GM21367 (cell line): ENCODE measurements around the gene ANKH.

Source experiments
- ATAC-seq: cut with Tn5 transposase; IDR thresholded peaks from one replicate; pipeline ENCODE4 v1.9.1; 2021; ENCODE audit not compliant: unreplicated experiment

Gene ANKH

DNA sequence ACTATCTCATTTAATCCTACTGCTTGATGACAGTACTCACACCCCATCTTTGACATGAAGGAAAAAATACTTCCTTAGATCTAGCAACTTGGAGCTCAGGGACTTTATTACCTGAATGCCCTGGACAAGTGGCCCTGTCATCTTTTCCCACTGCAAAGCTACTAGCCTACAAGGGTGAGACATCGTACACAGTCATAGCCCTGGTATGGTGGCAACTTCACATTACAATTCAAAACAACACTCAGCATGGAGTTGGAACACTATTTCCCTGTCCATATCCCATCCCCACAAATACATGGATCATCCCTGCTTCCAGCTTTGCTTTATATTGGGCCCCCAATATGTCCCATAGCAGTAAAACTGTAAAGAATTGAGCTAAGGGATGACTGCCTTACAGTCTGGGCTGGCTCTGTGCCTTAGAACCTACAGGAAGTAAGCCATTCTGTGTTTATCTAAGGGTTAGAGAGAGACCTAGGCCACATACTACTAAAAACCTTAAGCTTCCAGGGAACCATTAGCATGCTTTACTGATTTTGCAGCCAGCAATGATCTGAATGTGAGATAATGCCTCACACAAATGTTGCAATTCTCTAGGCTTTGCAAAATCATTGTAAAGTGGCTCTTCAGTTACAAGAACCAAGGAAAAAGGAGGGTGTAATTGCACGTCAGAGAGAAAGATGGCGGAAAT is 151.2 kb downstream of the ANKH start:
- no peak for ATAC-seq

DNA sequence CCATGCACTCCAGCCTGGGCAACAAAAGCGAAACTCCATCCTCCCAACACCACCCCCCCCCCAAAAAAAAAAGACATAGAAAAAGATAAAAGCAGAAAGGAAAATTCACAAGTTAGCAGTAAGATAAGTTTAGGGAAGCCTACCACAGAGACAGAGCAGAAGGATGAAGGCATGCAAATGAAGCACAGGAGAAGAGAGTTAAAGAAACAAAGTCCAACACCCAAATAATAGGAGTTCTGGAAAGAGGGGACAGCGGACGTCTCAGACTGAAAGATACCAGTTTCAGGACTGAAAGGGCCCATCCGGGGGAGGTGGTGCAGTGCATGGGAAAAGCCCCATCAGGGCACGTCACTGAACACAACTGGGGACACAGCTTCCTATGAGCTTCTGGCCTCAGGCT is 152.8 kb downstream of the ANKH start:
- ATAC-seq = no peak

DNA sequence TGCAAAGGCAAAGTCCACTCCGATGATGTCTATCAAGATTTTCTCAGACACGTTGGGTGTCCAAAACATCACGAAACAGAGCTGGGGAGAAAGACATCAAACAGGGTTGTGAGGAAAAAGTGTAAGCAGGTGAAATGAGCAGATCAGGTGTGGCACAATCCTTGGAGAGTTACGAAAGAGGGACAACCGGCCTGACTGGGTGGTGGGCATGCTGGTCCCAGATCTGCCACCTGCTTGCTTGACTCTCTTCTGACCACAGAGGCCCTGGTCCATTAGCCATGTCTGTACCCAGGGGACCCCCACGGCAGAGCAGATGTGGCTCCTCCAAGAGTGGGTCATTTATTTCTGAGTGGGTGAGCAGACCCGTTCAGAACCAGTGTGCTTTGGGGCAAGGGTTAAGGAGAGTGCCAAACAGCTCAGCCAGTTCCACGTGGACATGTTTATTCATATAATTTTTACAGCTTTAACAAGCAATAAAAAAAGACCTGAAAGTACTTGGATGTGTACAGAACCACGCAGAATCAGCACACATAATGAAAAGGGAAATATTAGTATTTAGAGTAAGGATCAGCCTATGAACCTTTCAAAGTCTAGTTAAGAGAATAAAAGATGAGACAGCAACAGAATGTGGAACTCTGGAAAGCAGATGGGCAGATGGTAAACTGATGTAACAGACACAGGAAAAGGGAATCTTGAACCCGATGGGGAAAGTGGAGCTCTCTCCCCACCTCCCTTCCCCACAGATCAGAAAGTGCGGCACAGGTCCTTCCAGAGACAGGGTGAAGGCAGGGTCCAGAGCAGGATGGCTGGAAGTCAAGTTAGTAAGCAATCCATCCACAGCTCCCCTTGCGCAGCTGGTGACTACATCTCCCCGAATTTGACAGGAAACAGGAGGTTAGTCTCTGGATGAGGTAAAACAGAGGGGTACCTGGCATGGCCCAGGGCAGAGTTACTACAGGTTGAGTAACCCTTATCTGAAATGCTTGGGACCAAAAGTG is 154.5 kb downstream of the ANKH start:
- ATAC-seq = no peak

DNA sequence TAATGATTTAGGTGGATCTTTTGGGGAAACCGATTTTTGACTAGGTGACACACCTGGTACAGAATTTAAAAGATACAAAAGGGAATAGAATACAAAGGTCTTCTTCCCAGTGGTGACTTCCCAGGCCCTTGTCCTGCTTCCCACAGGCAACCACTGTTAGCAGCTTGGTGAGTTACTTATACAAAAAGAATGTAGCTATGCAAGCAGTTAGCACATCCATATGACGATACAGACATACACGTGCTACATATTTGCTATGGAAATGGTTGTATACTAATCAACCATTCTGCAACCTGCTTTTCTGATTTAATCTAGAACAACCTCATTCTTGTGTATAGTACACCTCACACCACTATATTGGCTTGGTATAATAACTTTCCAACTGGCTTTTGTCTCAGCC is 156.1 kb downstream of the ANKH start:
- ATAC-seq = no peak

GRCh38 chr5:14714706-14715105 is 156.9 kb downstream of the ANKH start:
- ATAC-seq = no peak

- ATAC-seq = no peak
Measured at GRCh38 chr5:14713476-14714390, 157.8 kb downstream of the ANKH start.

GRCh38 chr5:14712666-14713065 is 158.9 kb downstream of the ANKH start:
- ATAC-seq = no peak

DNA sequence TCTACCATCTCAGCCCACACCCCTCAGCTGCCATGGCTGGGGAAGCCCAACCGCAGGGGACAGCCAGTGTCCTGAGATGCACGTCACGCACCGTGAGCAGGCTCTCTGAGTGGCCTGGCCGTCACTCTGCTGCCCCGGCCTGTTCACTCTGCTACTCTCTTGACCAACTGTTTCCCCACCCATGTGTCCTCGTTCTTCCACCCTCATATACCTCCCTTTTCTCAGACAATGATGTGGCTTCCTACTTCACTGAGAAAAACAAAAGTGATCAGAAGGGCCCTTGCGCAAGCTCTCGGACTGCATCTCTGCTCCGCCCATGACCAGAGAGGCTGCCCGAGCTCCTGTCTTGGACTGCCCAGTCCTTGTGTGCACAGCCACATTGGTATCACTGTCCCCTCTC is 159.4 kb downstream of the ANKH start:
- no peak for ATAC-seq

DNA sequence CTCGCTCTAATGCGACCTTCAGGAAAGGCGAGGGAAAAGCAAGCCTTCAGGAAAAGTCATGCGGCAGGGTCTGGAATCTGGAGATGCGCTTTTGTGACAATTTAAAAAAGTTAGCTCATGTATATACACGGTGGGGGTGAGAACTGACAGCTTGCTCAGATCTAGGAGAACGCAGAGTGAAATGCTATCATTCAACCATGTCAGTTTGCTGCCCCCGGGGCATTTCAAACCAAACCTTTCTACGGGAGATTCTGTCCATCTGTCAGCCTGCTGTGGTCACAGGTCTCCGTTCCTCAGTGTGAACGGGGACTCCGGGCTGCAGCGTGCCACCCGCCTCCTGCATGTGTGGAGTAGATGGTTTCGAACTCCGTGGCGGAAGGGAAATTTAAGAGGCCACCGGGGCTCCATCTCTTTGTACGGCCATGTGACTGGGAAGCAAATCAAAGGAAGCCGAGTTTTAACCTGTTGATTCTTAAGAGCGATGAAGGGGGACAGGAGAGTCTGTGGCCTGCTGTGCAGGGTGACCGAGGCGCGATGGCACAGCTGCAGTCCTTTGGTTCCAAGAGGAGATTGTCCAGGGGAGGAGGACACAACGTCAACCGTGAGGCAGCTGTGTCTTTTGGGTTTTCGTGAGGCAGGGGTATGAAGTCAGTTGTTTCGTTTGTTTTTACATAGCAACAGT is 161.1 kb downstream of the ANKH start:
- no peak for ATAC-seq

DNA sequence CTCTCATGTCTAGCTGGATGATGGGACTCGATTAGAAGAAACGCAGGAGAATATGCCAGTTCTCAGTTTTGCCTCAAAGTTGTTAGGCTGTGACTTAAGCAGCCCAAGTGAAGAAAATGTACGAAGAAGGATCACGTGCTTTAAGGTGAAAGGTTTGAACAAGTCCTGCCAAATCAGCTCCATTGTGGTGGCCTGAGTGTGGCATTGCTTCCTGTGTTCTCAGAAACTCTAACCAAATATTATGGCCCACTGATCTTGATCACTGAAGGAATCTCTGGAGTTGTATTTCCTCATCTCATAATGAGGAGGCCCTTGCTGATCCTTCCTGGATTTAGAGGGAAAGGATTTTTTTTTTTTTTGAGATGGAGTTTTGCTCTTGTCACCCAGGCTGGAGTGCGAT is 163.0 kb downstream of the ANKH start:
- ATAC-seq = no peak

DNA sequence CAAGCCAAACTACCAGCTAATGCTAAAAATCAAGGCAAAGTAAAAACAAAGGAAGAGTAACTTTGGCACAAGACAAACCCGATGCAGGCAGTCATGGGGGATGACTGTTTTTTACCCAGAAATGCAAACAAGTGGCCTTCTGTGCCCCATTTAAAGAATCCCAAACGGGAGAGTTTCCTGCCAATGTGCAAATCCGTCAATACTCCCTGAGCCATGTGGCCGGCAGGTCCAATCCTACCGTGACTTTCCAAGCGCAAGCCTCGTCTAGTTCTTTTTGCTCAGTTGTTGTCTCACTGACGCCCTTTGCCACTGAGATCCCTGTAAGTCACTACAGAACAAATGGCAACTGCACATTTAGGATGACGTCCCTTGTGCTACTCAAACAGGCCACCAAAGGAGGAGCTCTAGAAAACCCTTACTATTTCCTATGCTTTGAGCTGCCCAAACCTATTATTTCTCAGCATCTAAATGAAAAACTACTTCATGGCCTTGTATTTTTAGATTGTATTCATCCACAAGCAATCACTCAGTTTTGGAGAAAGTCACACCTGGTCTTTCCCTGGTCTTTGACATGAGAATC is 163.7 kb downstream of the ANKH start:
- ATAC-seq = no peak

DNA sequence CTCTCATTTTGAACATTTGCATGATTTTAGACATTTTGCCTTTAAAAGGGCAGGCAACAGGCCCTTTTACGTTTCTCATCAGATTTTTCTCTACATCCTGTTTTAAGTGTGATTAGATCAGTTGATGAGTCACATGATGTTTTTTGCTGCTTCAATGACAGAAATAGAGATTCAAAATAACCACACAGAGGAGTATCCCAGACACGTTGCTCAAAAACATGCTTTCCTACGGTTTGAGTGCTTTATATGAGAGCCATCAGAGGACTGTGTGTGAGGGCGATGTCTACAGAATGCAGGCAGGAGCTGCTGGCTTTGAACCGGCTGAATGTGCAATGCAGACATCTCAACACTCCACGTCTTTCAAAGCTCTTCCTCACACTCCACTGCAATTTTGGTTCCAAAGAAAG is 165.0 kb downstream of the ANKH start:
- no peak for ATAC-seq

GRCh38 chr5:14705556-14705955 is 166.0 kb downstream of the ANKH start:
- no peak for ATAC-seq

GRCh38 chr5:14702238-14702839 is 169.2 kb downstream of the ANKH start:
- no peak for ATAC-seq

DNA sequence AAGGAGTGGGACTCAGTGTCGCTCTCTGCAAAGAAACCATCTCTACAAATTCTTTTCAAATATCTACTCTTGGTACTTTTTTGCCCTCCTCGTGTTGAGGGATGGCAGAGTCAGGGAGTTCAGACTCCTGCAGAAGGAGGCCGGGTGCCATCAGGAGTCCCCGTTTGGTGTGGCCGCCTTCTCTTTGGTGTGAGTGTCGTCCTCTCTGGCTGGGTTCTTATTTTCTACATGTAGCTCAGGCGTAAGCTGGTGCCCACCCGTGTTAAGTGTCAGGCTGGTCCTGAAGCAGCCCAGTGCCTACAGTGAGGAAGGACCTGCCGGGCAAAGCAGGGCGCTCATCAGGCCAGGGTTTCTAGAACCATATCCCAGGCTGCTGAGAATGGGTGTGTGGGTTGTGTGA is 170.0 kb downstream of the ANKH start:
- ATAC-seq = no peak

DNA sequence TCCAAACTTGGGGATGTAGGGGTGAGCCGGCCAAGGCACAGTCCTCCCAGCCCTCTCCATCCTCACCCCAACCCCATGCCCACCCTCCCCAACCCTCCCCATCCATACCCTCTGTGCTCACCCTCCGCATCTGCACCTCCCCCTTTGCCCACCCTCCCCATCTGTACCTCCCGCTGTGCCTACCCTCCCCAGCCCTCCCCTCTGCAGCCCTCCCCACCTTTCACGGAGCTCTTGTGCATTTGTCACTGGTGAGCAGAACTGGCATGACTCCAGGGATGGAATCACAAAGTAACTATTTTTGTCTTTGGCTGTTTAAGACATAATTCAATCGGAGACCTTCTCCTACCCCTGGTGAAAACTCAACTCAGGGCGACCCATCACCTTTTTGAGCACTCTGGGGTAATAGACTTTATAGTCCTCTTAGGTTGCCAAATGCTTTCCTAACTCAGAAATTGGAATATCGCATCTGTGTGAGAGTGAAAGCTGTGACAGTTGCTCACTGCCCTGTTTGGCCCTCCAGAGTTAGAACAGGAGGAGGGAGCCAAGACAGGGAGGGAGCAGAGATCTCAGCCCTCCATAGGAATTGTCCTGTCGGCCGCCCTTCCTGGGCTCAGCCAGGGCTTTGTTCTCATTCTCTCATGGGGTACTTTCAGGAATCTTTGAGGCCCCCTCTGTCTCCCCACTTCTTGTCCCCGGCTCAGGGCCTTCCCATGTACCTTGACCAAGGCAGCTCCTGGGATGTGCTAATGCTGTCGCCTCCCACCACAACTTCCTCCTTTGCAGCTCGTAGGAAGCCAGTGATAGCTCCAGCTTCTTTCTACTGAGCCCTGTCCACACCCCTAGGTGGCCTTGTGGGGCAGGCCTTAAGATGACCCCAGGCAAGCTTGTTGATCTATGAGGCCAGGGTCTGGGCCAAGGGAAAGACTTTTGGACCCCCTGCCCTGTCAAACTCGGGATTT is 170.8 kb downstream of the ANKH start:
- ATAC-seq = no peak

GRCh38 chr5:14699807-14700400 is 171.7 kb downstream of the ANKH start:
- no peak for ATAC-seq

DNA sequence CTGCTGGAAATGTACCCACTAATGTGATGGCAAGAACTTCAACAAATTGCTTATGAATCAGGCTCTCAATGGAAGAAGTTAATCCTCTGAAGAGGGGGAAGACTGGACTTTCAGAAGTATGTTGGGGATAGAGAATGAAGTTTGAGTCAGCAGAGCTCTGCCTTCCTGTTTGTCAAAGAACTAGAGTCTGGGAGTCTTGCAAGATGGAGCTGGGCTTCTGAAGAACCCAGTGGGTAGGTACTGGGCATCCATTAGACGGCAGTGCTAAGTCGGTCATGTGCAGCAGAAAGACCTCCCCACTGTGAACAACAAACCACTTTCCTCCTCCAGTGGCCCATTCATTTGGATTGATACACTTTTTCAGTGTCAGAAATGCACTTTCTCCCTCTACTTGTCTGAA is 172.4 kb downstream of the ANKH start:
- ATAC-seq = no peak
